Measurements from ENCODE around the gene PSMD2. TPM values are rescaled to one million over a fixed set of nuclear protein-coding genes. Genes with fewer than 3 reads are reported as not detected.

Gene PSMD2
- total RNA-seq, 1 donor, result 364 TPM

DNA sequence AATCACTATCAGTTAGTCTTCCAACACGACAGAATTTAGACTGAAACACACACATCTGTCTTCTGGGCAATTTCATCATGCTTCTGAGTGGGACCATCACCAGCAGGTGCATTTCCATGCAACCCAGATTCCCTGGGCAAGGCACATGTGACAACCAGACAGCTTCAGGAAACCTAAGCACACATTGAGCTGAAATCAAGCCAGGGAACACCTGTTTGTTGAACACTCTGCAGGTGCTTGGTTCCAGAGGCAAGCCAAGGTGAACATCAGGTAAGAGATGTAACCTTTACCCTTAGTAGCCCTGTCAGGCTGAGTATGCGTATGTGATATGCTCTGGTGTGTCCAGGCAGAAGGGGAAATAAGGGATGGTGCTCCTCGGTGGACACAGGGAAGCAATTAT, 3.3 kb upstream of the PSMD2 start:
- TF ChIP-seq, protein P1, sequence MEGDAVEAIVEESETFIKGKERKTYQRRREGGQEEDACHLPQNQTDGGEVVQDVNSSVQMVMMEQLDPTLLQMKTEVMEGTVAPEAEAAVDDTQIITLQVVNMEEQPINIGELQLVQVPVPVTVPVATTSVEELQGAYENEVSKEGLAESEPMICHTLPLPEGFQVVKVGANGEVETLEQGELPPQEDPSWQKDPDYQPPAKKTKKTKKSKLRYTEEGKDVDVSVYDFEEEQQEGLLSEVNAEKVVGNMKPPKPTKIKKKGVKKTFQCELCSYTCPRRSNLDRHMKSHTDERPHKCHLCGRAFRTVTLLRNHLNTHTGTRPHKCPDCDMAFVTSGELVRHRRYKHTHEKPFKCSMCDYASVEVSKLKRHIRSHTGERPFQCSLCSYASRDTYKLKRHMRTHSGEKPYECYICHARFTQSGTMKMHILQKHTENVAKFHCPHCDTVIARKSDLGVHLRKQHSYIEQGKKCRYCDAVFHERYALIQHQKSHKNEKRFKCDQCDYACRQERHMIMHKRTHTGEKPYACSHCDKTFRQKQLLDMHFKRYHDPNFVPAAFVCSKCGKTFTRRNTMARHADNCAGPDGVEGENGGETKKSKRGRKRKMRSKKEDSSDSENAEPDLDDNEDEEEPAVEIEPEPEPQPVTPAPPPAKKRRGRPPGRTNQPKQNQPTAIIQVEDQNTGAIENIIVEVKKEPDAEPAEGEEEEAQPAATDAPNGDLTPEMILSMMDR (IDR thresholded peaks at IDR 0.05; ENCODE audit: insufficient read depth, low read depth, low read length), result no peak
- no peak overlapping the region for H3K4me3 ChIP-seq (ENCODE audit: low read depth, low read length)
- no peak for DNase-seq (ENCODE audit: low read depth)

DNA sequence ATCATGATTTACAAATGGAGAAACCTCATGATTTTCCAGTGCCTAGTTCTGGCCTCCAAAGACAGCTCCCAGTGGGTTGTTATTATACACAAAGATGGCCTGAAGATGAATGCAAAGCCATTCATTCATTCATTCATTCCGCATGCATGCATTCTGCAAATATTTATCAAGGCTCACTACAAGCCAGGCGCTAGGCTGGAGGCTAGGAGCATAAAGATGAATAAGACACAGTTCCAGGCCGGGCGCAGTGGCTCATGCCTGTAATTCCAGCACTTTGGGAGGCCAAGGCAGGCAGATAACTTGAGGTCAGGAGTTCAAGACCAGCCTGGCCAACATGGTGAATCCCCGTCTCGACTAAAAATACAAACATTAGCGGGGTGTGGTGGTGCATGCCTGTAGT, 2.4 kb upstream of the PSMD2 start:
- H3K4me3 ChIP-seq (ENCODE audit: low read depth, low read length), result no peak overlapping the region
- no peak for DNase-seq (ENCODE audit: low read depth)
- TF ChIP-seq, protein P1 (IDR thresholded peaks at IDR 0.05; ENCODE audit: insufficient read depth, low read depth, low read length), result no peak

DNA sequence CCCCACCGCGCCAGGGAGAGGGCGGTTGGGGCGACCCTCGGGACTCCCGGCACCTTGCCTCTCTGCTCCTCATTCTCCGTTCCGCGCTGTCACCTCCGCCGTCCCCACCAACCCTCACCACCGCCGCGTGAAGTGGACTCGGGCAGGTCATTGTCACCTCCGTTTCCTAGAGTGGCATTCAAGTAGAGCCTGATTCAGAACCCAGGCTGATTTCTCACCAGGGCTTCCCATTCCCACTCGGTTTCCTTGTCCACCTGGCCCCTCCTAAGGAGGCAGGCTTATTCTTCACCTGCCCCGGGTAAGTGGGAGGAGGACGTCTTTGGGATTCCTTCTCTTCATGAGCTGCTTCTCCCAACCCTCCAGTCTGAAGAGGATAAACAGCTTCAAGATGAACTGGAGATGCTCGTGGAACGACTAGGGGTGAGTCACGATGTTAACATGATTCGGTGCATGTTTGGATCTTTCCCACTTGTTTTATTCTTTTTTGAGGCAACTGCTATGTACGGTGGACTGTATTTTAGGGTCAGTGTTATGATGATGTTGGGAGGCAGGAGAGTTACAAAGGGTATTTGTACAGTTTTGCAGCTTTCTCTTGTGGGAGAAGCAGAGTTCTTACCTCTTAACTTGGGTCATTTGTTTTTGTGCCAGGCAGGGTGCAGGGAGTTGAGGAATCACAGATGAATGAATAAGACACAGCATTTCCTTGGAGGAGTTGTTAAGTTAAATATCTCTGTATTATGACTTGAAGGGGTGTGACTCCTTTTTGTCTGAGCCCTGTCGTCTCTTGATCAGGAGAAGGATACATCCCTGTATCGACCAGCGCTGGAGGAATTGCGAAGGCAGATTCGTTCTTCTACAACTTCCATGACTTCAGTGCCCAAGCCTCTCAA, 692 bp downstream of the PSMD2 start:
- TF ChIP-seq, protein P1 (IDR thresholded peaks at IDR 0.05; ENCODE audit: insufficient read depth, low read depth, low read length), result no peak
- peak overlapping the region; percentile 75 for H3K4me3 ChIP-seq (ENCODE audit: low read depth, low read length)
- DNase-seq (ENCODE audit: low read depth), result peak; percentile 54

DNA sequence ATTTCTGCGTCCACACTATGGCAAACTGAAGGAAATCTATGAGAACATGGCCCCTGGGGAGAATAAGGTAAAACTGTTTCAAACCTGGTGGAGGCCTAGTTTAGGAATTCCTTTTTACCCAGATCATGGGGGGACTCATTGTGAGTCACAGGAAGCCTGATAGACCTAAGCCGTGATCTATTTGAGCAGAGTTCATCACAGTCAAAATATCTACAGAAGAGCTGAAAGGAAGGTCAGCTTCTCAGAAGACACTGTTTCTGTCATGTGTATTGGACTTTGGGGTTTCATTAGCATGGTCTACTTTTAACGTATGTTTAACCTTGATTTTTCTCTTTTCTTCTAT, 1.3 kb downstream of the PSMD2 start:
- peak; percentile 11 for DNase-seq (ENCODE audit: low read depth)

GRCh38 chr3:184305577-184305976, 6.5 kb downstream of the PSMD2 start:
- DNase-seq (ENCODE audit: low read depth), result no peak
- TF ChIP-seq, protein P1 (IDR thresholded peaks at IDR 0.05; ENCODE audit: insufficient read depth, low read depth, low read length), result peak; percentile 40
- H3K4me3 ChIP-seq (ENCODE audit: low read depth, low read length), result no peak overlapping the region

More for the DNA sequence above, 1.3 kb downstream of the PSMD2 start:
- H3K4me3 ChIP-seq (ENCODE audit: low read depth, low read length), result peak overlapping the region; percentile 75
- TF ChIP-seq, protein P1 (IDR thresholded peaks at IDR 0.05; ENCODE audit: insufficient read depth, low read depth, low read length), result no peak

- TF ChIP-seq, protein P1 (IDR thresholded peaks at IDR 0.05; ENCODE audit: insufficient read depth, low read depth, low read length), result no peak
- DNase-seq (ENCODE audit: low read depth), result no peak
- H3K4me3 ChIP-seq (ENCODE audit: low read depth, low read length), result no peak overlapping the region
Measured at GRCh38 chr3:184306341-184306972, 7.4 kb downstream of the PSMD2 start.

All from fibroblast of villous mesenchyme (primary cell).